CD14-positive monocyte (primary cell): ENCODE measurements around the gene NLRC5. TPM values are rescaled to one million over a fixed set of nuclear protein-coding genes. Genes with fewer than 3 reads are reported as not detected.
A peak's percentile ranks its signal among the peaks of the same experiment; 100 is the strongest.
"Not testable (repeated sequence)": the region's sequence is repeated elsewhere in the genome, so short reads cannot be mapped to it uniquely, and the experiment has no call there.

Experiments
- DNase-seq, 3 donors: peaks; one replicate each; pipeline ENCODE4 v3.0.0-alpha.2; 2011 to 2022
- H2AFZ ChIP-seq: 2 replicates; pipeline ENCODE4 v1.6.0; 2012; ENCODE audit warnings: mild to moderate bottlenecking, low read depth, low read length, inconsistent platforms; ENCODE audit not compliant: insufficient read depth, poor library complexity, severe bottlenecking
- H3K27ac ChIP-seq, 2 donors: 1 replicate in 1 of 2; 2 replicates in 1 of 2; pipeline ENCODE4 v1.5.1; 2012 to 2013; ENCODE audit warnings: low read length in 2 of 2, control low read depth in 1 of 2, inconsistent platforms in 1 of 2, low read depth in 1 of 2, mild to moderate bottlenecking in 1 of 2
- H3K27me3 ChIP-seq, 2 donors: one replicate each; pipeline versions ENCODE4 v1.6.0 to v1.6.1; 2011 to 2013; ENCODE audit warnings: low read length in 2 of 2; ENCODE audit not compliant: control insufficient read depth in 2 of 2, insufficient read depth in 2 of 2
- H3K36me3 ChIP-seq, 2 donors: replicated peaks in 1 of 2; 1 replicate in 1 of 2; 2 replicates in 1 of 2; pipeline versions ENCODE4 v1.5.1 to v1.6.1; 2012 to 2013; ENCODE audit warnings: low read length in 2 of 2, control low read depth in 1 of 2, inconsistent platforms in 1 of 2, mild to moderate bottlenecking in 1 of 2; ENCODE audit not compliant: insufficient read depth in 2 of 2, control insufficient read depth in 1 of 2
- H3K4me1 ChIP-seq, 2 donors: 1 replicate in 1 of 2; 2 replicates in 1 of 2; pipeline versions ENCODE4 v1.5.1 to v1.6.1; 2012 to 2013; ENCODE audit warnings: low read length in 2 of 2, control low read depth in 1 of 2, inconsistent platforms in 1 of 2, mild to moderate bottlenecking in 1 of 2, moderate library complexity in 1 of 2; ENCODE audit not compliant: insufficient read depth in 2 of 2, control insufficient read depth in 1 of 2
- H3K4me2 ChIP-seq: replicated peaks from 2 replicates; pipeline ENCODE3; 2012; ENCODE audit warnings: low read length, moderate library complexity, mild to moderate bottlenecking; ENCODE audit not compliant: poor library complexity, severe bottlenecking; ENCODE audit errors: extremely low read depth
- H3K4me3 ChIP-seq, 3 experiments: fragments of 200-600 bp in 1 of 3; sonication (generic) in 1 of 3; replicated peaks in 1 of 3; 1 replicate in 2 of 3; 2 replicates in 1 of 3; pipeline ENCODE4 v1.5.1; 2011 to 2013; ENCODE audit warnings: low read length in 3 of 3, mild to moderate bottlenecking in 3 of 3, control low read depth in 2 of 3, low read depth in 2 of 3, inconsistent platforms in 1 of 3, moderate library complexity in 1 of 3
- H3K79me2 ChIP-seq: 2 replicates; pipeline ENCODE4 v1.6.0; 2012; ENCODE audit warnings: mild to moderate bottlenecking, control low read depth, inconsistent platforms, low read length, moderate library complexity; ENCODE audit not compliant: insufficient read depth
- H3K9ac ChIP-seq: 2 replicates; pipeline ENCODE4 v1.6.0; 2017; ENCODE audit warnings: low read length, mild to moderate bottlenecking; ENCODE audit not compliant: insufficient read depth, poor library complexity, severe bottlenecking
- H3K9me3 ChIP-seq, 2 donors: replicated peaks in 1 of 2; 1 replicate in 1 of 2; 2 replicates in 1 of 2; pipeline versions ENCODE4 v1.5.1 to v1.6.1; 2012 to 2013; ENCODE audit warnings: low read length in 2 of 2, control low read depth in 1 of 2; ENCODE audit not compliant: control insufficient read depth in 1 of 2, insufficient read depth in 1 of 2
- H4K20me1 ChIP-seq: 2 replicates; pipeline ENCODE4 v1.6.0; 2012; ENCODE audit warnings: mild to moderate bottlenecking, low read length, control low read depth, moderate library complexity; ENCODE audit not compliant: insufficient read depth
- H3K27ac Mint-ChIP-seq, 7 donors: one replicate each; pipeline ENCODE4 v1.8.0; 2020; ENCODE audit warnings: mild to moderate bottlenecking in 7 of 7, mixed read lengths in 7 of 7, moderate library complexity in 6 of 7, inconsistent platforms in 2 of 7
- H3K27me3 Mint-ChIP-seq, 3 donors: one replicate each; pipeline ENCODE4 v1.8.0; 2021 to 2022; ENCODE audit warnings: low read depth in 3 of 3, mild to moderate bottlenecking in 3 of 3, mixed read lengths in 3 of 3, moderate library complexity in 3 of 3, inconsistent platforms in 1 of 3
- H3K36me3 Mint-ChIP-seq, 2 donors: one replicate each; pipeline ENCODE4 v1.8.0; 2020; ENCODE audit warnings: mixed read lengths in 2 of 2, inconsistent platforms in 1 of 2, mild to moderate bottlenecking in 1 of 2
- H3K4me1 Mint-ChIP-seq: one replicate; pipeline ENCODE4 v1.8.0; 2020; ENCODE audit warnings: mild to moderate bottlenecking, mixed read lengths
- H3K4me3 Mint-ChIP-seq, 2 donors: one replicate each; pipeline ENCODE4 v1.8.0; 2020; ENCODE audit warnings: mild to moderate bottlenecking in 2 of 2, mixed read lengths in 2 of 2, moderate library complexity in 1 of 2
- H3K9me3 Mint-ChIP-seq, 7 donors: one replicate each; pipeline ENCODE4 v1.8.0; 2020 to 2022; ENCODE audit warnings: mixed read lengths in 7 of 7, mild to moderate bottlenecking in 6 of 7, moderate library complexity in 6 of 7, inconsistent platforms in 2 of 7
- WGBS: methylation state at CpG from one replicate; pipeline ENCODE4 v1.1.5; 2013; ENCODE audit warnings: missing lambda C conversion rate; ENCODE audit not compliant: insufficient coverage; 5-methylcytosine and 5-hydroxymethylcytosine counted together
- intact Hi-C, 2 donors: fragments of 100-400 bp; cut with micrococcal nuclease; formaldehyde crosslinking; loops; one replicate each; pipeline versions ENCODE4 v1.15.0 to v1.15.1; 2023
- polyA plus RNA-seq, 3 donors: library from polyadenylated mRNA; depleted of rRNA in 1 of 3; unstranded in 2 of 3; stranded (reverse) in 1 of 3; fragments of 300-500 nt in 2 of 3; fragments of >200 nt in 1 of 3; fragmentation: Illumina TruSeq in 2 of 3; gene quantifications; 1 replicate in 2 of 3; 2 replicates in 1 of 3; pipeline ENCODE4 v1.2.3, GENCODE V29; 2012 to 2021
- TF ChIP-seq, protein P1 (sequence below): fragments of 200-600 bp; IDR thresholded peaks from one replicate; pipeline ENCODE4 v1.8.0; 2022; ENCODE audit warnings: antibody characterized with exemption, mild to moderate bottlenecking

Gene NLRC5
- polyA plus RNA-seq, 3 donors, result 10.3 to 171 (median 21.6) TPM

DNA sequence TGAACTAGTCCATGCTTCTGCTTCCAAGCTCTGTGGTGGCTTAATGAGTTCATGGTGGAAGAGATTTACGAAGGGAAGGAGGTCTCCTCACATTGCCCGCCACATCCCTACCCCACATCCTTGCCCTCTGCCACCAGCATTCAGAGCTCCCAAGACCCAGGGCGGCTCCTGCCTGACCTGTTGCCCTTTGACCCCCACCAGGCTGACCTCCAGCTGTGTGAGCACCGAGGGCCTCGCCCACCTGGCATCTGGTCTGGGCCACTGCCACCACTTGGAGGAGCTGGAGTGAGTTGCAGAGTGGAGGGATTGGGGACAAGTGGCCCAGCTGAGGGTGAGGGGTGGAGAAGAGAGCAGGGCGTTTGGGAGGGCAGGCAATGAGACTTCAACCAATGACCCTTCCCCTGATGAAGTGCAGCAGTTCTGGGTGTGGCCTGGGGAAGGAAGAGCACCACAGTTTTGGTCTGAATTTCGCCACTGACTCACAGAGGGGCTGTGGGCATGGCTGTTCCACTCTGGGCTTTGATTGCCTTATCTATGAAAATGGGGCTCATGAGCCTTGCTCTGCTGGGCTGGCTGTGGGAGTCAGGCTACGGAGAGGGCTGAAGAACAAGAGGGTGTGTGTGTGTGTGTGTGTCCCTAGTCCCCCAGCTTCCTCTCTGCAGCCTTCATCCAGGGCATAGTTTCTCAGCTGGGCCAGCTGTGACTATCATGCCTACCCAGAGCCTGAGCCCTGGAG lies 80.4 kb downstream of the NLRC5 start:
- Mint-ChIP-seq H3K9me3 (peaks cover 0 to 3% (median 0%) of the 10 kb centered on the region in 7 donors), H3K27me3 (peaks cover 0 to 2% (median 0%) of the 10 kb centered on the region in 3 donors), H3K36me3 (peaks cover 54 to 64% of the 10 kb centered on the region in 2 donors), H3K4me3 (peak overlapping the region; percentile 34 to 77), H3K27ac (peak overlapping the region; percentile 87 to 95 (median 92)), H3K4me1 (peaks cover 68% of the 10 kb centered on the region)
- peak overlapping the region in 1 of 3 experiments; percentile 45 for H3K4me3 ChIP-seq
- peak overlapping the region; percentile 67 to 84 for H3K27ac ChIP-seq
- peaks cover 77% of the 10 kb centered on the region for H3K79me2 ChIP-seq
- H3K27me3 ChIP-seq, result no peaks in the 10 kb centered on the region
- peak overlapping the region; percentile 24 for H3K9ac ChIP-seq
- intact Hi-C loops, result no loop called here
- H4K20me1 ChIP-seq, result no peaks in the 10 kb centered on the region
- DNase-seq, result peak; percentile 42 to 55 (median 52)
- WGBS, result 18% methylated on average over 4 of the region's 8 CpGs
- H3K36me3 ChIP-seq, result peaks cover 35 to 62% of the 10 kb centered on the region in 2 donors
- H3K4me2 ChIP-seq, result peak overlapping the region; percentile 24
- H3K4me1 ChIP-seq, result peaks cover 55 to 67% of the 10 kb centered on the region in 2 donors
- H3K9me3 ChIP-seq, result no peaks in the 10 kb centered on the region
- TF ChIP-seq, protein P1, sequence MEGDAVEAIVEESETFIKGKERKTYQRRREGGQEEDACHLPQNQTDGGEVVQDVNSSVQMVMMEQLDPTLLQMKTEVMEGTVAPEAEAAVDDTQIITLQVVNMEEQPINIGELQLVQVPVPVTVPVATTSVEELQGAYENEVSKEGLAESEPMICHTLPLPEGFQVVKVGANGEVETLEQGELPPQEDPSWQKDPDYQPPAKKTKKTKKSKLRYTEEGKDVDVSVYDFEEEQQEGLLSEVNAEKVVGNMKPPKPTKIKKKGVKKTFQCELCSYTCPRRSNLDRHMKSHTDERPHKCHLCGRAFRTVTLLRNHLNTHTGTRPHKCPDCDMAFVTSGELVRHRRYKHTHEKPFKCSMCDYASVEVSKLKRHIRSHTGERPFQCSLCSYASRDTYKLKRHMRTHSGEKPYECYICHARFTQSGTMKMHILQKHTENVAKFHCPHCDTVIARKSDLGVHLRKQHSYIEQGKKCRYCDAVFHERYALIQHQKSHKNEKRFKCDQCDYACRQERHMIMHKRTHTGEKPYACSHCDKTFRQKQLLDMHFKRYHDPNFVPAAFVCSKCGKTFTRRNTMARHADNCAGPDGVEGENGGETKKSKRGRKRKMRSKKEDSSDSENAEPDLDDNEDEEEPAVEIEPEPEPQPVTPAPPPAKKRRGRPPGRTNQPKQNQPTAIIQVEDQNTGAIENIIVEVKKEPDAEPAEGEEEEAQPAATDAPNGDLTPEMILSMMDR, result no peak
- H2AFZ ChIP-seq, result peak overlapping the region; percentile 27

DNA sequence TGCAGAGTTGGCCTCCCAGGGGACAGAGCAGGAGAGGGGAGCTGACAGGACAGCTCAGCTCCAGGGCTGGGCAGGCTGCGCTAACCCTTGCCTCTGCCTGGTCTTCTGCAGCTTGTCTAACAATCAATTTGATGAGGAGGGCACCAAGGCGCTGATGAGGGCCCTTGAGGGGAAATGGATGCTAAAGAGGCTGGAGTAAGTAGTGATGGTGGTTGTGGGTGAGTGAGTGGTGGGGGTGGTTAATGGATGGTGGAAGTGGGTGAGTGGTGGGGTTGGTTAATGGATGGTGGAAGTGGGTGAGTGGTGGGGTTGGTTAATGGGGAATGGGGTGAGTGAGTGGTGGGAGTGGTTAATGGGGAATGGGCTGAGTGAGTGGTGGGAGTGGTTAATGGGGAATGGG lies 81.1 kb downstream of the NLRC5 start:
- peaks cover 34 to 64% of the 10 kb centered on the region in 2 donors for H3K36me3 ChIP-seq
- peaks cover 66% of the 10 kb centered on the region for H3K4me1 Mint-ChIP-seq
- H3K79me2 ChIP-seq, result peaks cover 78% of the 10 kb centered on the region
- peak overlapping the region; percentile 85 to 95 (median 92) for H3K27ac Mint-ChIP-seq
- no peaks in the 10 kb centered on the region for H3K27me3 Mint-ChIP-seq
- no peak for DNase-seq
- intact Hi-C loops, result no loop called here
- peaks cover 54 to 65% of the 10 kb centered on the region in 2 donors for H3K36me3 Mint-ChIP-seq
- H2AFZ ChIP-seq, result no peak overlapping the region
- 100% methylated on average over 2 of the region's 2 CpGs for WGBS
- peak overlapping the region; percentile 24 for H3K4me2 ChIP-seq
- H3K27ac ChIP-seq, result peak overlapping the region; percentile 67 to 84
- H3K4me1 ChIP-seq, result peaks cover 55 to 67% of the 10 kb centered on the region in 2 donors
- H3K9me3 ChIP-seq, result no peaks in the 10 kb centered on the region
- H4K20me1 ChIP-seq, result no peaks in the 10 kb centered on the region
- H3K27me3 ChIP-seq, result no peaks in the 10 kb centered on the region
- peaks cover 0 to 3% (median 0%) of the 10 kb centered on the region in 7 donors for H3K9me3 Mint-ChIP-seq
- H3K9ac ChIP-seq, result no peak overlapping the region
- peak overlapping the region in 1 of 3 experiments; percentile 45 for H3K4me3 ChIP-seq
- peak overlapping the region; percentile 34 to 77 for H3K4me3 Mint-ChIP-seq
- TF ChIP-seq, protein P1, result no peak

DNA sequence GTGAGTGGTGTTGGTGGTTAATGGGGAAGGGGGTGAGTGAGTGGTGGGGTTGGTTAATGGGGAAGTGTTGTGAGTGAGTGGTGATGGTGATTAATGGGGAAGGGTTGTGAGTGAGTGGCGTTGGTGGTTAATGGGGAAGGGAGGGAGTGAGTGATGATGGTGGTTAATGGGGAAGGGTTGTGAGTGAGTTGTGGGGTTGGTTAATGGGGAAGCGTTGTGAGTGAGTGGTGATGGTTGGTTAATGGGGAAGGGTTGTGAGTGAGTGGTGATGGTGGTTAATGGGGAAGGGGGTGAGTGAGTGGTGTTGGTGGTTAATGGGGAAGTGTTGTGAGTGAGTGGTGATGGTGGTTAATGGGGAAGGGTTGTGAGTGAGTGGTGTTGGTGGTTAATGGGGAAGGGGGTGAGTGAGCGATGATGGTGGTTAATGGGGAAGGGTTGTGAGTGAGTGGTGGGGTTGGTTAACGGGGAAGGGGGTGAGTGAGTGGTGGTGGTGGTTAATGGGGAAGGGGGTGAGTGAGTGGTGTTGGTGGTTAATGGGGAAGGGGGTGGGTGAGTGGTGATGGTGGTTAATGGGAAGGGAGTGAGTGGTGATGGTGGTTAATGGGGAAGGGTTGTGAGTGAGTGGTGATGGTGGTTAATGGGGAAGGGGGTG lies 81.8 kb downstream of the NLRC5 start:
- H3K27me3 ChIP-seq, H3K9me3 Mint-ChIP-seq, H4K20me1 ChIP-seq, H3K9ac ChIP-seq, H2AFZ ChIP-seq, H3K27me3 Mint-ChIP-seq, H3K4me2 ChIP-seq, H3K9me3 ChIP-seq, H3K4me3 Mint-ChIP-seq, intact Hi-C loops, H3K4me3 ChIP-seq: not testable (repeated sequence)
- H3K79me2 ChIP-seq, result peaks cover 77% of the 10 kb centered on the region
- DNase-seq, result peak in 2 of 3 donors; percentile 24 to 55
- H3K36me3 ChIP-seq, result peaks cover 40 to 66% of the 10 kb centered on the region in 2 donors
- peak overlapping the region in 1 of 2 donors; percentile 84 for H3K27ac ChIP-seq
- WGBS, result 42% methylated on average over 4 of the region's 4 CpGs
- peaks cover 58% of the 10 kb centered on the region for H3K4me1 Mint-ChIP-seq
- peaks cover 55 to 60% of the 10 kb centered on the region in 2 donors for H3K4me1 ChIP-seq
- H3K27ac Mint-ChIP-seq, result peak overlapping the region in 6 of 7 donors; percentile 18 to 85 (median 74)
- H3K36me3 Mint-ChIP-seq, result peaks cover 59 to 66% of the 10 kb centered on the region in 2 donors
